ENCODE results near the gene STARD10. TPM values are rescaled to one million over a fixed set of nuclear protein-coding genes. Genes with fewer than 3 reads are reported as not detected.

Gene STARD10
- total and polyA plus RNA-seq, 2 experiments from 2014 or later: 16.6 to 20.5 TPM

DNA sequence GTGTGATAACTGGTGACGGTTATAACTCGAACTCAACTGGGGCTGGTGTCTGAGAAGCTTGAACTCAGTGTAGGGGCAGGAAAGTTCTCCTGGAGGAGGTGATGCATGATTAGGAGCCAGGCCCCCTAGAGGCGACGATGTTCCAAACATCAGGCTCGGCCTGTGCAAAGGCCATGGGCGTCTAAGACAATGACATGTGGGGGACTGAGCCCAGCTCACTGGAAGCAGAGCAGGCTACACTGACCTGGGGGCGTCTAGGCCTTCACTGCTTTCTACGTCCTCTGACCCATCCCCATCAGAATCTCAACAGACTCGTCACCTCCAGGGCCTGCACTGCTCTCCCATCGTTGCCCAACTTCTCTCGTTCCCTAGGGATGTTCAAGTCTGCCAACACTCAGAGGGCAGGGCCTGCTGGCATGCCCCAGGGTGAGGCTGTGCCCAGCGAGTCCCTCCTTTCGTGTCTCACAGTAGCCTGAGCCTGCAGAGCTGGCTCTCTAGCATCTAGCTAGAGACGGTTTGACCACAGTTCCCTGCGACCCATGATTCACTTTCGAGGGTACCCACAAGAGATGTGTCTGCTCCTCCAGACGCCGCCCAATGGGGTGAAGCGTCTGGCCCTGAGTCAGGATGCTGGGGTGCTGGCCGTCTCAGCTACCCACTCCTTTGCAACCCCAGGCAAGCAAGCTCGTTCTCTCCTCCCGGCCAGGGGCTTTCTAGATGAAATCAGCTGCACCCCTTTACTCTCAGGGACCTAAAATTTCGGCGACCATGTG, 19.3 kb upstream of the STARD10 start:
- TF ChIP-seq EZH2phosphoT487 (IDR thresholded peaks at IDR 0.05; ENCODE audit: unreplicated experiment) (no peak), CREB1 (CRISPR knock-in tag; IDR thresholded peaks at IDR 0.05; ENCODE audit: low read depth) (0 out of 2 replicates have a peak, but pooled peaks have one; percentile 13), EZH2 (IDR thresholded peaks at IDR 0.05; ENCODE audit: low read depth, unreplicated experiment) (no peak), POLR2AphosphoS5 (IDR thresholded peaks at IDR 0.05; ENCODE audit: low read depth) (no peak)
- TF ChIP-seq, protein P1, sequence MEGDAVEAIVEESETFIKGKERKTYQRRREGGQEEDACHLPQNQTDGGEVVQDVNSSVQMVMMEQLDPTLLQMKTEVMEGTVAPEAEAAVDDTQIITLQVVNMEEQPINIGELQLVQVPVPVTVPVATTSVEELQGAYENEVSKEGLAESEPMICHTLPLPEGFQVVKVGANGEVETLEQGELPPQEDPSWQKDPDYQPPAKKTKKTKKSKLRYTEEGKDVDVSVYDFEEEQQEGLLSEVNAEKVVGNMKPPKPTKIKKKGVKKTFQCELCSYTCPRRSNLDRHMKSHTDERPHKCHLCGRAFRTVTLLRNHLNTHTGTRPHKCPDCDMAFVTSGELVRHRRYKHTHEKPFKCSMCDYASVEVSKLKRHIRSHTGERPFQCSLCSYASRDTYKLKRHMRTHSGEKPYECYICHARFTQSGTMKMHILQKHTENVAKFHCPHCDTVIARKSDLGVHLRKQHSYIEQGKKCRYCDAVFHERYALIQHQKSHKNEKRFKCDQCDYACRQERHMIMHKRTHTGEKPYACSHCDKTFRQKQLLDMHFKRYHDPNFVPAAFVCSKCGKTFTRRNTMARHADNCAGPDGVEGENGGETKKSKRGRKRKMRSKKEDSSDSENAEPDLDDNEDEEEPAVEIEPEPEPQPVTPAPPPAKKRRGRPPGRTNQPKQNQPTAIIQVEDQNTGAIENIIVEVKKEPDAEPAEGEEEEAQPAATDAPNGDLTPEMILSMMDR (conservative IDR thresholded peaks at IDR 0.05; ENCODE audit: low read depth in 2 of 2): peak; percentile 73
- H3K79me2 ChIP-seq (replicated peaks; ENCODE audit: insufficient read depth): peaks cover 7% of the 10 kb centered on the region; the same call in 1 of the 2 replicates
- peaks cover 23% of the 10 kb centered on the region for H3K27me3 Mint-ChIP-seq (ENCODE audit: insufficient read depth, low read depth, poor library complexity)
- ATAC-seq (peak; percentile 44), DNase-seq (ENCODE audit: low spot score) (peak; percentile 88)
- peak overlapping the region; percentile 99 for H2AFZ ChIP-seq
- no peaks in the 10 kb centered on the region for H3K9me3 Mint-ChIP-seq
- peaks cover 12% of the 10 kb centered on the region for H3F3A ChIP-seq (replicated peaks; ENCODE audit: low read depth)
- H3K36me3 Mint-ChIP-seq (ENCODE audit: low read depth): peaks cover 22% of the 10 kb centered on the region; the same call in 2 of the 3 replicates
- 0 out of 2 replicates have a peak overlapping the region, but pooled peaks have one; percentile 52 for H3K27ac Mint-ChIP-seq
- peaks cover 15% of the 10 kb centered on the region; the same call in 1 of the 2 replicates for H3K4me1 ChIP-seq (ENCODE audit: insufficient read depth)
- H3K4me1 Mint-ChIP-seq: peaks cover 28% of the 10 kb centered on the region
- no peaks in the 10 kb centered on the region for H3K27me3 ChIP-seq (ENCODE audit: insufficient read depth)
- H3K36me3 ChIP-seq (ENCODE audit: insufficient read depth): 0 out of 2 replicates have a peak, but pooled peaks cover 3% of the 10 kb centered on the region
- H3K27ac ChIP-seq (ENCODE audit: low read depth): no peak overlapping the region
- H3K4me3 ChIP-seq: peak overlapping the region; percentile 91
- H3K9me2 ChIP-seq (ENCODE audit: insufficient read depth): no peaks in the 10 kb centered on the region
- H3K4me2 ChIP-seq: peak overlapping the region; percentile 96
- H3K4me3 Mint-ChIP-seq: peak overlapping the region; percentile 92
- H4K20me1 ChIP-seq (replicated peaks; ENCODE audit: insufficient read depth): no peaks in the 10 kb centered on the region; the same call in 1 of the 2 replicates

DNA sequence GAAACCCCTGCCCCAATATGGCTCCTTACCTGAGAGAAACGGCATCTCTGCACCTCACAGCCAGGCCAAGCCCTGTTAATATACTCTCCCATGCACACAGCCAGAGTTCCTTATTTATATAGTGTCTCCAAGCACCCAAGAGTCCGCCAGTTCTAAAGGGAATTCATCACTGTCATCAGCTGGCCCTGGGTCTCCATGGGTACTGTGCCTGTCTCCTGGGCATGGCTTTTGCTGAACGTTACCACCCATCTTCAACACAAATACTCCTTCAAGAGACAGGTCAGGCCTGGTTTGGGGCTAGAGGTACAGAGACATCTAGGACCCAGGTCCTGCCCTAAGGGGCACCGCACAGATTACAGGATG, 18.7 kb upstream of the STARD10 start:
- H4K20me1 ChIP-seq (replicated peaks; ENCODE audit: insufficient read depth): no peaks in the 10 kb centered on the region; the same call in 1 of the 2 replicates
- H3K4me3 ChIP-seq: peak overlapping the region; percentile 40
- H3K4me2 ChIP-seq: peak overlapping the region; percentile 96
- peaks cover 7% of the 10 kb centered on the region; the same call in 1 of the 2 replicates for H3K79me2 ChIP-seq (replicated peaks; ENCODE audit: insufficient read depth)
- peaks cover 12% of the 10 kb centered on the region for H3F3A ChIP-seq (replicated peaks; ENCODE audit: low read depth)
- peak overlapping the region; percentile 92 for H3K4me3 Mint-ChIP-seq
- no peak overlapping the region for H3K27ac ChIP-seq (ENCODE audit: low read depth)
- 0 out of 2 replicates have a peak, but pooled peaks cover 3% of the 10 kb centered on the region for H3K36me3 ChIP-seq (ENCODE audit: insufficient read depth)
- no peak overlapping the region for H2AFZ ChIP-seq
- H3K9me3 Mint-ChIP-seq: no peaks in the 10 kb centered on the region
- DNase-seq (ENCODE audit: low spot score) (no peak), ATAC-seq (no peak)
- no peaks in the 10 kb centered on the region for H3K9me2 ChIP-seq (ENCODE audit: insufficient read depth)
- H3K27me3 Mint-ChIP-seq (ENCODE audit: insufficient read depth, low read depth, poor library complexity): peaks cover 23% of the 10 kb centered on the region
- peaks cover 28% of the 10 kb centered on the region for H3K4me1 Mint-ChIP-seq
- no peaks in the 10 kb centered on the region for H3K27me3 ChIP-seq (ENCODE audit: insufficient read depth)
- H3K4me1 ChIP-seq (ENCODE audit: insufficient read depth): peaks cover 15% of the 10 kb centered on the region; the same call in 1 of the 2 replicates
- no peak overlapping the region for H3K27ac Mint-ChIP-seq
- peaks cover 20% of the 10 kb centered on the region; the same call in 2 of the 3 replicates for H3K36me3 Mint-ChIP-seq (ENCODE audit: low read depth)
- TF ChIP-seq CREB1 (CRISPR knock-in tag; IDR thresholded peaks at IDR 0.05; ENCODE audit: low read depth): no peak
- TF ChIP-seq, protein P1 (conservative IDR thresholded peaks at IDR 0.05; ENCODE audit: low read depth in 2 of 2): no peak
- no peak for TF ChIP-seq EZH2phosphoT487 (IDR thresholded peaks at IDR 0.05; ENCODE audit: unreplicated experiment)
- TF ChIP-seq, protein P2, sequence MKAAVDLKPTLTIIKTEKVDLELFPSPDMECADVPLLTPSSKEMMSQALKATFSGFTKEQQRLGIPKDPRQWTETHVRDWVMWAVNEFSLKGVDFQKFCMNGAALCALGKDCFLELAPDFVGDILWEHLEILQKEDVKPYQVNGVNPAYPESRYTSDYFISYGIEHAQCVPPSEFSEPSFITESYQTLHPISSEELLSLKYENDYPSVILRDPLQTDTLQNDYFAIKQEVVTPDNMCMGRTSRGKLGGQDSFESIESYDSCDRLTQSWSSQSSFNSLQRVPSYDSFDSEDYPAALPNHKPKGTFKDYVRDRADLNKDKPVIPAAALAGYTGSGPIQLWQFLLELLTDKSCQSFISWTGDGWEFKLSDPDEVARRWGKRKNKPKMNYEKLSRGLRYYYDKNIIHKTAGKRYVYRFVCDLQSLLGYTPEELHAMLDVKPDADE (IDR thresholded peaks at IDR 0.05): no peak
- TF ChIP-seq, protein P3, sequence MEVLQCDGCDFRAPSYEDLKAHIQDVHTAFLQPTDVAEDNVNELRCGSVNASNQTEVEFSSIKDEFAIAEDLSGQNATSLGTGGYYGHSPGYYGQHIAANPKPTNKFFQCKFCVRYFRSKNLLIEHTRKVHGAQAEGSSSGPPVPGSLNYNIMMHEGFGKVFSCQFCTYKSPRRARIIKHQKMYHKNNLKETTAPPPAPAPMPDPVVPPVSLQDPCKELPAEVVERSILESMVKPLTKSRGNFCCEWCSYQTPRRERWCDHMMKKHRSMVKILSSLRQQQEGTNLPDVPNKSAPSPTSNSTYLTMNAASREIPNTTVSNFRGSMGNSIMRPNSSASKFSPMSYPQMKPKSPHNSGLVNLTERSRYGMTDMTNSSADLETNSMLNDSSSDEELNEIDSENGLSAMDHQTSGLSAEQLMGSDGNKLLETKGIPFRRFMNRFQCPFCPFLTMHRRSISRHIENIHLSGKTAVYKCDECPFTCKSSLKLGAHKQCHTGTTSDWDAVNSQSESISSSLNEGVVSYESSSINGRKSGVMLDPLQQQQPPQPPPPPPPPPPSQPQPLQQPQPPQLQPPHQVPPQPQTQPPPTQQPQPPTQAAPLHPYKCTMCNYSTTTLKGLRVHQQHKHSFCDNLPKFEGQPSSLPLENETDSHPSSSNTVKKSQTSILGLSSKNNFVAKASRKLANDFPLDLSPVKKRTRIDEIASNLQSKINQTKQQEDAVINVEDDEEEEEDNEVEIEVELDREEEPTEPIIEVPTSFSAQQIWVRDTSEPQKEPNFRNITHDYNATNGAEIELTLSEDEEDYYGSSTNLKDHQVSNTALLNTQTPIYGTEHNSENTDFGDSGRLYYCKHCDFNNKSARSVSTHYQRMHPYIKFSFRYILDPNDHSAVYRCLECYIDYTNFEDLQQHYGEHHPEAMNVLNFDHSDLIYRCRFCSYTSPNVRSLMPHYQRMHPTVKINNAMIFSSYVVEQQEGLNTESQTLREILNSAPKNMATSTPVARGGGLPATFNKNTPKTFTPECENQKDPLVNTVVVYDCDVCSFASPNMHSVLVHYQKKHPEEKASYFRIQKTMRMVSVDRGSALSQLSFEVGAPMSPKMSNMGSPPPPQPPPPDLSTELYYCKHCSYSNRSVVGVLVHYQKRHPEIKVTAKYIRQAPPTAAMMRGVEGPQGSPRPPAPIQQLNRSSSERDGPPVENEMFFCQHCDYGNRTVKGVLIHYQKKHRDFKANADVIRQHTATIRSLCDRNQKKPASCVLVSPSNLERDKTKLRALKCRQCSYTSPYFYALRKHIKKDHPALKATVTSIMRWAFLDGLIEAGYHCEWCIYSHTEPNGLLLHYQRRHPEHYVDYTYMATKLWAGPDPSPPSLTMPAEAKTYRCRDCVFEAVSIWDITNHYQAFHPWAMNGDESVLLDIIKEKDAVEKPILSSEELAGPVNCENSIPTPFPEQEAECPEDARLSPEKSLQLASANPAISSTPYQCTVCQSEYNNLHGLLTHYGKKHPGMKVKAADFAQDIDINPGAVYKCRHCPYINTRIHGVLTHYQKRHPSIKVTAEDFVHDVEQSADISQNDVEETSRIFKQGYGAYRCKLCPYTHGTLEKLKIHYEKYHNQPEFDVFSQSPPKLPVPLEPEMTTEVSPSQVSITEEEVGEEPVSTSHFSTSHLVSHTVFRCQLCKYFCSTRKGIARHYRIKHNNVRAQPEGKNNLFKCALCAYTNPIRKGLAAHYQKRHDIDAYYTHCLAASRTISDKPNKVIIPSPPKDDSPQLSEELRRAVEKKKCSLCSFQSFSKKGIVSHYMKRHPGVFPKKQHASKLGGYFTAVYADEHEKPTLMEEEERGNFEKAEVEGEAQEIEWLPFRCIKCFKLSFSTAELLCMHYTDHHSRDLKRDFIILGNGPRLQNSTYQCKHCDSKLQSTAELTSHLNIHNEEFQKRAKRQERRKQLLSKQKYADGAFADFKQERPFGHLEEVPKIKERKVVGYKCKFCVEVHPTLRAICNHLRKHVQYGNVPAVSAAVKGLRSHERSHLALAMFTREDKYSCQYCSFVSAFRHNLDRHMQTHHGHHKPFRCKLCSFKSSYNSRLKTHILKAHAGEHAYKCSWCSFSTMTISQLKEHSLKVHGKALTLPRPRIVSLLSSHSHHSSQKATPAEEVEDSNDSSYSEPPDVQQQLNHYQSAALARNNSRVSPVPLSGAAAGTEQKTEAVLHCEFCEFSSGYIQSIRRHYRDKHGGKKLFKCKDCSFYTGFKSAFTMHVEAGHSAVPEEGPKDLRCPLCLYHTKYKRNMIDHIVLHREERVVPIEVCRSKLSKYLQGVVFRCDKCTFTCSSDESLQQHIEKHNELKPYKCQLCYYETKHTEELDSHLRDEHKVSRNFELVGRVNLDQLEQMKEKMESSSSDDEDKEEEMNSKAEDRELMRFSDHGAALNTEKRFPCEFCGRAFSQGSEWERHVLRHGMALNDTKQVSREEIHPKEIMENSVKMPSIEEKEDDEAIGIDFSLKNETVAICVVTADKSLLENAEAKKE (CRISPR knock-in tag; IDR thresholded peaks at IDR 0.05): no peak

Measured in GM23338 (cell line).